ENCODE measurements around the gene RHBDD1.

DNA sequence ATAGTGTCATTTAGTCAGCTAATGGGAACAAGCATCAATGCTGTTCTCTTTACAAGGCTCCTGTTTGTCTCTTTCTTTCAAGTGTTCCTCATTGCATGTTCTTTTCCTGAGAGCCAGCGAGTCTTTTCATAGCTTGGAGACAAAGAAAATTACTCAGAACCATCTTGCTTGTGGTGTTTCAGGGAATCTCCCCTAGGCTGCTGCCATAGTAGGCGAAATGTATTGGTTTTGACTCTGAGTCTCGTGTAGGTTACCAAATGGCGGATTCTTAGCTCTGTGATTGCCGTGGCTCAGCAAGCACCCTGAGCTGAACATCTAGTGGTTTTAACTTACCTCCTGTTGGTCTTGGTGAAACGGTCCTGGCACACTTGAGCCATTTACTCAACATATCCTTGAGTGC is 68.7 kb downstream of the RHBDD1 start:
- no peak for TF ChIP-seq CTCF (IDR thresholded peaks at IDR 0.05)
- no peak for TF ChIP-seq POLR2A (IDR thresholded peaks at IDR 0.05)

Data from uterus (tissue), 2 donors.